H1 (cell line): ENCODE results near the gene SPEF2. TPM values are rescaled to one million over a fixed set of nuclear protein-coding genes. Genes with fewer than 3 reads are reported as not detected.

Experiments
- ASH2L ChIP-seq: fragments of 200-600, 300-600 bp; sonication (generic); IDR thresholded peaks from one replicate; pipeline ENCODE4 v1.7.1; 2017; ENCODE audit warnings: low read length
- CTBP2 ChIP-seq: IDR thresholded peaks from 2 replicates; pipeline ENCODE4 v1.7.0; 2011; ENCODE audit warnings: borderline replicate concordance, mild to moderate bottlenecking, moderate library complexity, mixed read lengths, low read length; ENCODE audit not compliant: insufficient read depth, insufficient read length
- EP300 ChIP-seq, 2 experiments: IDR thresholded peaks; 1 replicate in 1 of 2; 2 replicates in 1 of 2; pipeline ENCODE4 v1.6.1; 2011 to 2012; ENCODE audit warnings: low read depth in 2 of 2, low read length in 2 of 2, mild to moderate bottlenecking in 2 of 2, borderline replicate concordance in 1 of 2, inconsistent platforms in 1 of 2, moderate library complexity in 1 of 2
- SAP30 ChIP-seq: fragments of 300-600 bp; sonication (generic); IDR thresholded peaks from 2 replicates; pipeline ENCODE4 v1.7.1; 2012; ENCODE audit warnings: low read length, moderate library complexity, mild to moderate bottlenecking, inconsistent platforms; ENCODE audit not compliant: insufficient read depth, insufficient replicate concordance
- polyA plus RNA-seq, 7 experiments: library from polyadenylated mRNA; depleted of rRNA in 3 of 7; stranded (reverse) in 5 of 7; unstranded in 2 of 7; fragments of >200 nt in 5 of 7; fragments of 200-250 nt in 2 of 7; gene quantifications; 1 replicate in 5 of 7; 2 replicates in 1 of 7; 4 replicates in 1 of 7; pipeline versions ENCODE4 v1.2.1 to v1.2.3, GENCODE V29; 2011 to 2013; ENCODE audit warnings: missing spikeins in 2 of 7, mixed read lengths in 2 of 7
- total RNA-seq: library from RNA; stranded (reverse); fragmentation: NEBNext Ultra II Directional; extraction: Animal tissue kit (Norgen Biotek cat#: 25700); gene quantifications from 2 replicates; pipeline ENCODE4 v1.2.1, GENCODE V29; 2021

SPEF2 gene
- total and polyA plus RNA-seq, 2 of the 8 experiments (the other 6 are each of a cell fraction or from before 2014, with no cell fraction given) = 0.14 to 0.73 TPM

DNA sequence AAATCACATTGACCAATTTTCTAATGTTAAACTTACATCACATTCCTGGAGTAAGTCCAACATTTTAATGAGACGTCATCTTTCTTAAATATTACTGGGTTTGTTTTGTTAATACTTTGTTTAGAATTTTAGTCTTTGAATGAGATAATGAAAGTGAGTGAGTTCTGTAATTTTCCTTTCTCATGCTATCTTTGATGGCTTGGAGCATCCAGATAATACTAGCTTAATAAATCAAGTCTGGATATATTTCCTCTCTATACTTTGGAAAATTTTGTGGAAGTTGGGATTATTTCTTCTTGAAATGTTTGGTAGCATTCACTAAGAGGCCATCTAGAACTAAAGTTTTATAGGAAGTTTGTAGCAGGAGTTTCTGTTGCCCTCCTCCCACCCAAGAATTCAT, 148.3 kb downstream of the SPEF2 start (continued):
- no peak for TF ChIP-seq CTBP2
- no peak for TF ChIP-seq SAP30
- TF ChIP-seq ASH2L = no peak
- TF ChIP-seq EP300 (IDR thresholded peaks at IDR 0.05; ENCODE audit: borderline replicate concordance in 1 of 2, low read depth in 2 of 2, low read length in 2 of 2) = no peak
